Measurements from ENCODE around the gene ZFPM1. TPM values are rescaled to one million over a fixed set of nuclear protein-coding genes. Genes with fewer than 3 reads are reported as not detected.

The ZFPM1 gene
- total RNA-seq, 1 experiment from 2014 or later = 1.1 TPM

DNA sequence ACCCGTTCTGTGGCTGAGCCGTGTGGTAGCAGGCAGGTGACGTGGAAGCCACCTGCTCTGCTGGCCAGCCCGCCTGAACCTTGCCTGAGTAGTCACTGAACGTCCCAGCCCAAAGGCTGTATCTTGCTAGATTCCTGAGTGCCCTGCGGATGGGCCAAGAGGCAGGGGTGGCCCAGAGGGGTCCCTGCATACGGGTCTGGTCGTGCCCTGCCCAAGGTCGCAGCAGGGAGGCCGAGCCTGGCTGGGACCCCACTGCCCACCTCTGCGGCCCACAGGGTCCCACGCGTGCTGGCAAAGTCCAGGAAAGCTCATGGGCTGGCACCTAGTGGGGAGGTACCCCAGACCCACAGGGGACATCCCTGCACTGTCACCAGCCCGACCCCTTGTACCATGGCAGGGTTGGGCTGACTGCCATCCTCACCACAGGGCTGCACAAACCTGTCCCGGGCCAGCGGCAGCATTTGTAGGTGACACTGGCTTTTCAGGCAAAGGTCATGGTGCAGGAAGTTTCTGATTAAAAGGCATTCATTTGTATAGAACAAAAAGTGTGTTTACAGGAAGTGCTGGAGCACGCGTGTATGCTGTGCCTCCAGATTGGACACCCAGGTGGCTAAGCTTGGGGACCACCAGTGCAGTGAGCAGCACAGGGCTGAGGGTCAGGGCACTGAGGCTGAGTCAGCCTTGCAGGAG, 72.0 kb downstream of the ZFPM1 start:
- Histone ChIP-seq H3K4me3 (ENCODE audit: insufficient read depth, low read depth, low read length) (no peak overlapping the region), H3K36me3 (replicated peaks; ENCODE audit: control insufficient read depth, insufficient read depth, low read length) (no peaks in the 10 kb centered on the region), H3K27me3 (ENCODE audit: control insufficient read depth, insufficient read depth, low read length) (no peaks in the 10 kb centered on the region)
- no peak for DNase-seq

GRCh38 chr16:88525663-88525990, 72.5 kb downstream of the ZFPM1 start:
- no peak for DNase-seq
- Histone ChIP-seq H3K36me3 (replicated peaks; ENCODE audit: control insufficient read depth, insufficient read depth, low read length) (no peaks in the 10 kb centered on the region; the same call in 1 of the 2 replicates), H3K27me3 (ENCODE audit: control insufficient read depth, insufficient read depth, low read length) (no peaks in the 10 kb centered on the region), H3K4me3 (ENCODE audit: insufficient read depth, low read depth, low read length) (no peak overlapping the region)

DNA sequence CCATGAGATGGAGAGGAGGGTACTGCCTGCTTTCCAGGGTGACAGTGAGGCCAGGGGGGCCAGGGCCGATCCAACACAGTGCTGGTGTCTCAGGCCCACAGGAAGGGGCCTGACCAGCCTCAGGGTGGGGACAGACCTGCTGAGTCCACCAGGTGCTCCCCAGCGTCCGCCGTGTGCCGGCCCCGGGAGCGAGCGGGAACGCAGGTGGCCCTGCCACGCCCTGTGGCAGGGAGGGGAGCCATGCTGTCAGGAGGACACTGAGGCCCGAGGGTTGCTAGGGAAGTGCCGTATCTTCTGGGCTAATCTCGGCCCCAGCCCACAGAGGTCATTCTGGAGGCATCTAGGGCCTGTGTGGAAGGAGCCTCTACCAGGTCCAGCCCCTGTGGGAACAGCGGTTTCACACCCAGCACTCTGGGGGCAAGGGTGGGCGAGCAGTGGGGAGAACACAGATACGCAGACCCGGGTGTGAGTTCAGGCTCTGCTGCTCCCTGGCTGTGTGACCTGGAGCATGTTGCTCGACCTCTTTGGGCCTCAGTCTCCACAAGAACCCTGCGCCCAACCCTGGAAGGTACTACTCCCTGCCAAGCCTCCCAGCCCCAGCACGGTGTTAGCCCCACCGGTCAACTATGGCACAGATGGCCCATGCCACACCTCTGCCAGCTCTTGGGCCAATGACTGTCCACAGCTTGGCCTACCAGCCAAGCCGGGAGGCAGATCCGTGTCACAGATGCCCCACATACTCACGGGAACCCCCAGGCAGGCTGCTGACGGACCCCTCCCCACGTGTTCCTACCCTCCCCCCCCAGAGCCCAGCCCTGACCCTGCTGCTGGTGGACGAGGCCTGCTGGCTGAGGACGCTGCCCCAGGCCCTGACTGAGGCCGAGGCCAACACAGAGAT, 73.2 kb downstream of the ZFPM1 start:
- DNase-seq = no peak
- no peaks in the 10 kb centered on the region for H3K27me3 ChIP-seq (ENCODE audit: control insufficient read depth, insufficient read depth, low read length)
- H3K4me3 ChIP-seq (ENCODE audit: insufficient read depth, low read depth, low read length) = no peak overlapping the region
- H3K36me3 ChIP-seq (replicated peaks; ENCODE audit: control insufficient read depth, insufficient read depth, low read length) = no peaks in the 10 kb centered on the region; the same call in 1 of the 2 replicates

DNA sequence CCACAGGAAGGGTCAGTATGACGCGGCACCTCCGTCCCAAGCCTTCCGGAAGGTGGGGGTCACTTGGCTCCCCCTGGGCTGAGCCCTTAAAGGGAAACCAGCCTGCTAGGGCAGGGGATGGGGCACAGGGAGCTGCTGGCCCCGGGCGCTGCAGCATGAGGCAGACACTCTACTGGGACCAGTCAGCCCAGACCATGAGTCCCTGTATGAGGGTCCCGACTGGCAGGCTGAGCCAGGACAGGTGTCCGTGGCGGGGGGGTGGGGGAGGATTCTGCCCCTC, 73.8 kb downstream of the ZFPM1 start:
- Histone ChIP-seq H3K36me3 (replicated peaks; ENCODE audit: control insufficient read depth, insufficient read depth, low read length) (no peaks in the 10 kb centered on the region; the same call in 1 of the 2 replicates), H3K4me3 (ENCODE audit: insufficient read depth, low read depth, low read length) (no peak overlapping the region), H3K27me3 (ENCODE audit: control insufficient read depth, insufficient read depth, low read length) (no peaks in the 10 kb centered on the region)
- no peak for DNase-seq

DNA sequence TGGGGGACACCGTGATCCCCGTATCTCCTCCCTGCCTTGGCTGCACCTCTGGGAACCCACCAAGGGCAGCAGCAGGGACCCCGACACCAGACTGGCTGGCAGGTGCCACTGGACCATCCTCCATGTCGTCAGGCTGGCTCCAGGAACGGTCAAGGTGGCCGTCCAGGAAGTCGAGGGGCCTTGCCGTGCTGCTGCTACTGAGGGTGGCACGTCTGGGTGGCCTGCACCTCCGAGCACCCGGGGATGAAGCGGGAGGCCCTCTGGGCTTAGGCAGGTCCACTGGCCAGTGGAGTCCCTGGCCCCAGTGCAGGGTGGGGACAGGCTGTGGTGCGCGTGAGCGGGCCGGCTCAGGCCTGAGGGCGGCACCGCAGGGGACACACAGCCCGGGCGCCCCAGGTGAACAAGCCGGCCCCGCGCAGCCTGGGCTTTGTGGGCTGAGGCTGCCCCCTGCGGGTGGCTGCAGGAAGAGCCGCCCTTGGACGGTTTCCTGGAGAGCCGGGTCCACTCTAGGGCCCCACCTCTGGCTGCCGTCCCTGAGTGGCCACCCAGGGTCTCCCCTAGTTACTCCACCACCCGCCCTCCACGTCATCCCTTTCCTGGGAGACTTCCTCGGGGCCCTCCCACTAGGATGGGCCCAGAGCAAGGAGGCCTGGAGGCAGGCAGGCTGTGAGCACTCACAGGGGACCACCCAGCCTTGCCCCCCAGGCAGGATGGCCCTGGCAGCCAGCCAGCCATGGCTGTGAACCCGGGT, 74.3 kb downstream of the ZFPM1 start:
- H3K4me3 ChIP-seq (ENCODE audit: insufficient read depth, low read depth, low read length) = no peak overlapping the region
- H3K27me3 ChIP-seq (ENCODE audit: control insufficient read depth, insufficient read depth, low read length) = no peaks in the 10 kb centered on the region
- H3K36me3 ChIP-seq (replicated peaks; ENCODE audit: control insufficient read depth, insufficient read depth, low read length) = no peaks in the 10 kb centered on the region; the same call in 1 of the 2 replicates
- peak; percentile 98 for DNase-seq

GRCh38 chr16:88527937-88528743, 75.1 kb downstream of the ZFPM1 start:
- no peak overlapping the region for H3K4me3 ChIP-seq (ENCODE audit: insufficient read depth, low read depth, low read length)

DNA sequence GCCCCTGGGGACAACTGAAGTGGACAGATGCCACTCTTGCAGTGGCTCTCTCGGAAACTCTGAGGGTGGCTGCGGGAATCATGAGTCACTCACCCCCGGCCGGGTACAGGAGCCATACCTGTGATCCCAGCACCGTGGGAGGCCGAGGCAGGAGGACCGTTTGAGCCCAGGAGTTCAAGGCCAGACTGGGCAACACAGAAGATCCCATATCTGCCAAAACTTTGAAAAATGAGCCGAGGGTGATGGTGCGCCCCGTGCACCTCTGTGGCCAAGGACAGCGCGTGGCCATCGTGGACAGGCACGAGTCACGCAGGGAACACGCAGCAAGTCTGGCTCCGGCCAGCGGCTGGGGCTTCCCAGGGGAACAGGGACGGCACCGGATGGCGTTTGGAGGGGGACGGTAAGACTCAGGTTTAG, 75.8 kb downstream of the ZFPM1 start:
- no peaks in the 10 kb centered on the region for H3K27me3 ChIP-seq (ENCODE audit: control insufficient read depth, insufficient read depth, low read length)
- no peaks in the 10 kb centered on the region; the same call in 1 of the 2 replicates for H3K36me3 ChIP-seq (replicated peaks; ENCODE audit: control insufficient read depth, insufficient read depth, low read length)
- no peak for DNase-seq
- H3K4me3 ChIP-seq (ENCODE audit: insufficient read depth, low read depth, low read length) = no peak overlapping the region

More at GRCh38 chr16:88527937-88528743, 75.1 kb downstream of the ZFPM1 start:
- Histone ChIP-seq H3K27me3 (ENCODE audit: control insufficient read depth, insufficient read depth, low read length) (no peaks in the 10 kb centered on the region), H3K36me3 (replicated peaks; ENCODE audit: control insufficient read depth, insufficient read depth, low read length) (no peaks in the 10 kb centered on the region; the same call in 1 of the 2 replicates)
- no peak for DNase-seq

DNA sequence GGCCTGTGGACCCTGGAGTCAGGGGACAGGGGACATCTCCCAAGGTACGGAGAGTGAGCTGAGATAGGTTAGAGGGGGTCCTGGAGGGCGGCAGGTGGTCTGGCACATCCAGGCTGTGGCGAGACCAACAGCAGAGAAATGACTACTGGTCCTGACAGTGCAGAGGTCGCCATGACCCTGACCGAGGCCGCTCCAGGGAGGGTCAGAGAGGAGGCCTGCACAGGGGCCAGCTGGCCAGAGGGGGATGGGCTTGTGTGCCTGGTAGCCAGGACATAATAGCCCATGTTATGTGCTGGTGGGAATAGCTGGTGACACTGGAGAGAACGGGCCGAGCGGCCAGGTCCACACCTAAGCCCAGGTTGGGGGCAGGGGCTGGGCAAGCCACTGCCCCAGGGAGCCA, 76.5 kb downstream of the ZFPM1 start:
- Histone ChIP-seq H3K27me3 (ENCODE audit: control insufficient read depth, insufficient read depth, low read length) (no peaks in the 10 kb centered on the region), H3K4me3 (ENCODE audit: insufficient read depth, low read depth, low read length) (no peak overlapping the region), H3K36me3 (replicated peaks; ENCODE audit: control insufficient read depth, insufficient read depth, low read length) (no peaks in the 10 kb centered on the region; the same call in 1 of the 2 replicates)
- no peak for DNase-seq

DNA sequence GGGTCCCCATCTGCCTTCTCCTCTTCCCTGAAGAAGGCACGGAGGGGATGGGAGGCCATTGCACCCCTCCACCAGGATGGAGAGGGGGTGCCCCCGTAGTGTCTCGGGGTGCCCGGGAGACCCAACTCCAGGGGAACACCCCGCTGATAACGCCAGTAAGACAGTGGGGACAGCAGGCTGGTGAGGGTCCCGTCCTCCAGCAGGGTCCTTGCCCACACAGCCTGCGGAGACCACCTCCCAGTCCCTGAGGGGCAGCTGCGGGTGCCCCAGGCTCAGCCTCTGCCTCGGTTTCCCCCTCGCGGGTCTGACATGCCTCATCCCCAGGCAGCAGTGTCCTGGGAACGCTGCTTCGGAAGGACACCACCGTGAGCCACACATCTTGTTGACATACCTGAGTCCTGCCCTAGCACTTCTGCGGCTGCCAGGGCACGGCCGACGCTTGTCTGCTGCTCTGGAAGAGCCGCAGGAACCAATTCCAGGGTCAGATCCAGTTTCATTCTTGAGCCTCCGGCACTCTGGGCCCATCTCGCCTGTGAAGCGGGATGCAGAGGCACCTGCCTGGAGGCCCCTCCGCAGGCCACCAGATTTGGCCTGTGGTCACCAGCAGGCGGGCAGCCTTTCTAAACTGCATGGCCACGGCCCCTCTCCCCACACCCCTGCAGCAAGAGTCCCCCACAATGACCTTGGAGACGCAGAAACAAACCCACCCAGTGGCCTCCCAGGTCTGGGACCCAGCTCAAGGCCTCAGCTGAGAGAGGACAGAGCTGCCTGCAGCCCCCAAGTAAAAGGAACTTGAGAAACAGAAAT, 77.2 kb downstream of the ZFPM1 start:
- H3K27me3 ChIP-seq (ENCODE audit: control insufficient read depth, insufficient read depth, low read length) = no peaks in the 10 kb centered on the region
- H3K4me3 ChIP-seq (ENCODE audit: insufficient read depth, low read depth, low read length) = no peak overlapping the region
- H3K36me3 ChIP-seq (replicated peaks; ENCODE audit: control insufficient read depth, insufficient read depth, low read length) = no peaks in the 10 kb centered on the region; the same call in 1 of the 2 replicates
- no peak for DNase-seq

- no peak overlapping the region for H3K4me3 ChIP-seq (ENCODE audit: insufficient read depth, low read depth, low read length)
- H3K27me3 ChIP-seq (ENCODE audit: control insufficient read depth, insufficient read depth, low read length) = no peaks in the 10 kb centered on the region
- H3K36me3 ChIP-seq (replicated peaks; ENCODE audit: control insufficient read depth, insufficient read depth, low read length) = no peaks in the 10 kb centered on the region; the same call in 1 of the 2 replicates
- DNase-seq = no peak
Measured at GRCh38 chr16:88530858-88531203, 77.8 kb downstream of the ZFPM1 start.

- Histone ChIP-seq H3K27me3 (ENCODE audit: control insufficient read depth, insufficient read depth, low read length) (no peaks in the 10 kb centered on the region), H3K4me3 (ENCODE audit: insufficient read depth, low read depth, low read length) (no peak overlapping the region)
- DNase-seq = no peak
Measured at GRCh38 chr16:88531346-88531745, 78.3 kb downstream of the ZFPM1 start.

DNA sequence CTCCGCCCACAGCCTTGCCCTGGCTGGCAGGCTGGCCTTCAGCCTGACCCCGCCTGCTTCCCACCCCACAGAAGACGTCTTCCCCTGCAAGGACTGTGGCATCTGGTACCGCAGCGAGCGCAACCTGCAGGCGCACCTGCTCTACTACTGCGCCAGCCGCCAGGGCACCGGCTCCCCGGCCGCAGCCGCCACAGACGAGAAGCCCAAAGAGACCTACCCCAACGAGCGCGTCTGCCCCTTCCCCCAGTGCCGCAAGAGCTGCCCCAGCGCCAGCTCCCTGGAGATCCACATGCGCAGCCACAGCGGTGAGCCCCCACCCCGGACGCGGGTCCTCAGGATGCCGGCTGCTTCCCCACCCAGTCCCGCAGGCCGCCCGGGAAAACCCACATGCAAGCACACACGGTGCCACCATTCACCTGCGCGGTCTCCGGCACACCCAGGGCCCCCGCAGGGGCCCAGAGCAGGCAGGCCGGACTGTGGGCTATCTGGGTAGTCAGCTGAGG, 78.9 kb downstream of the ZFPM1 start:
- H3K4me3 ChIP-seq (ENCODE audit: insufficient read depth, low read depth, low read length) = no peak overlapping the region
- no peaks in the 10 kb centered on the region for H3K27me3 ChIP-seq (ENCODE audit: control insufficient read depth, insufficient read depth, low read length)
- no peaks in the 10 kb centered on the region; the same call in 1 of the 2 replicates for H3K36me3 ChIP-seq (replicated peaks; ENCODE audit: control insufficient read depth, insufficient read depth, low read length)
- no peak for DNase-seq

More at GRCh38 chr16:88531346-88531745, 78.3 kb downstream of the ZFPM1 start:
- no peaks in the 10 kb centered on the region; the same call in 1 of the 2 replicates for H3K36me3 ChIP-seq (replicated peaks; ENCODE audit: control insufficient read depth, insufficient read depth, low read length)
